ENCODE data around the gene SRRM2. TPM values are rescaled to one million over a fixed set of nuclear protein-coding genes. Genes with fewer than 3 reads are reported as not detected.

SRRM2 gene
- total RNA-seq, 1 donor from 2014 or later = 251 TPM

DNA sequence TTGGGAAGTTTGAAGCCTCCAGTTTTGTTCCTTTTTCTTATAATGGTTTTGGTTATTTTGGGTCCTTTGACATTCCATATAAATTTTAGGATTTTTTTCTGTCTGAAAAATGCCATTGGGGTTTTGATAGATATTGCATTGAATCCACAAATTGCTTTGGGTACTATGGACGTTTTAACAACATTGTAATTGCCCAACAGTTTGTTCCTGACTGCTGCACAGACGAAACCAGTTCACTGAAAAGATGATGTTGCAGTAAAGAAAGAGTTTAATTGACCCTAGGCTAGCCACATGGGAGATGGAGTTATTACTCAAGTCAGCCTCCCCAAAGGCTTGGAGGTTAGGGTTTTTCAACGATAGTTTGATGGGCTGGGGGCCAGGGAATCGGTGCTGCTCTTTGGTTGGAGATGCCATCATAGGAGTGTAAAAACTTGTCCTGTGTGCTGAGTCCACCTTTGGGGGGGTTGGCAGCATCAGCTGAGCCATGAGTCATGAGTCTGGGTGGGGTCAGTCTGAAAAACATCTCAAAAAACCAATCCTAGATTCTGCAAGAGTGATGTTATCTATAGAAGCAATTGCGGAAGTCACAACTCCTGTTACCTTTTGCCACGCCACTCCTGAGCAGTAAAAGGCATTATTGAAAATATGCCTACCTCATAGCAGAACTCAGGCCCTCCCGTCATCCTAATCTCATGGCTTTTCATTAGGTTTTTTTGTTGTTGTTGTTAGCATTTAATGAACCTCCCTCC is 43.1 kb downstream of the SRRM2 start:
- TF ChIP-seq, protein P1, sequence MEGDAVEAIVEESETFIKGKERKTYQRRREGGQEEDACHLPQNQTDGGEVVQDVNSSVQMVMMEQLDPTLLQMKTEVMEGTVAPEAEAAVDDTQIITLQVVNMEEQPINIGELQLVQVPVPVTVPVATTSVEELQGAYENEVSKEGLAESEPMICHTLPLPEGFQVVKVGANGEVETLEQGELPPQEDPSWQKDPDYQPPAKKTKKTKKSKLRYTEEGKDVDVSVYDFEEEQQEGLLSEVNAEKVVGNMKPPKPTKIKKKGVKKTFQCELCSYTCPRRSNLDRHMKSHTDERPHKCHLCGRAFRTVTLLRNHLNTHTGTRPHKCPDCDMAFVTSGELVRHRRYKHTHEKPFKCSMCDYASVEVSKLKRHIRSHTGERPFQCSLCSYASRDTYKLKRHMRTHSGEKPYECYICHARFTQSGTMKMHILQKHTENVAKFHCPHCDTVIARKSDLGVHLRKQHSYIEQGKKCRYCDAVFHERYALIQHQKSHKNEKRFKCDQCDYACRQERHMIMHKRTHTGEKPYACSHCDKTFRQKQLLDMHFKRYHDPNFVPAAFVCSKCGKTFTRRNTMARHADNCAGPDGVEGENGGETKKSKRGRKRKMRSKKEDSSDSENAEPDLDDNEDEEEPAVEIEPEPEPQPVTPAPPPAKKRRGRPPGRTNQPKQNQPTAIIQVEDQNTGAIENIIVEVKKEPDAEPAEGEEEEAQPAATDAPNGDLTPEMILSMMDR (IDR thresholded peaks at IDR 0.05; ENCODE audit: borderline replicate concordance) = no peak
- Histone ChIP-seq H3K27me3 (ENCODE audit: low read depth) (peaks cover 63% of the 10 kb centered on the region), H3K36me3 (no peaks in the 10 kb centered on the region), H3K9me3 (replicated peaks) (no peaks in the 10 kb centered on the region), H3K27ac (replicated peaks) (no peak overlapping the region), H3K4me3 (no peak overlapping the region), H3K4me1 (no peaks in the 10 kb centered on the region)
- DNase-seq = no peak
- intact Hi-C loops (cut with micrococcal nuclease) = no loop called here

DNA sequence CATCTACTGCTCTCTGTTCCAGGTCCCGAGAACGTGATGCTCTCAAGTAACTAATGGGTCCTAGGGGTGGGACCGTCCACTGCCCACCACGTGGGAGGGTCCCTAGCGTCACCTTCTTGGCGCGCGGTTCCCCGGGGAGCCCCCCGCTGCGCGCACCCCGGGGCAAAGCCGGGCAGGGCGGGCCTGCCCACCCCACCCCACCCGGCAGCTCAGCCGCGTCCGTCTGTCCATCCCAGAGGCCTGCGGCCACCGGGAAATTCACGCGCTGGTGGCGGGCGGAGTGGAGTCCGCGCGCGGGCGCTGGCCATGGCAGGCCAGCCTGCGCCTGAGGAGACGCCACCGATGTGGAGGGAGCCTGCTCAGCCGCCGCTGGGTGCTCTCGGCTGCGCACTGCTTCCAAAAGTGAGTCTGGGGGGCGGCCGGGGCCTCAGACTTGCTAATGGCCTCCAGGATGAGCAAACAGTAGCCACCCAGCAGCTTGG is 46.3 kb downstream of the SRRM2 start:
- Histone ChIP-seq H3K27me3 (ENCODE audit: low read depth) (peaks cover 40% of the 10 kb centered on the region), H3K4me3 (no peak overlapping the region), H3K4me1 (no peaks in the 10 kb centered on the region), H3K27ac (replicated peaks) (no peak overlapping the region), H3K36me3 (no peaks in the 10 kb centered on the region), H3K9me3 (replicated peaks) (peaks cover 10% of the 10 kb centered on the region)
- no peak for DNase-seq
- TF ChIP-seq, protein P1 (IDR thresholded peaks at IDR 0.05; ENCODE audit: borderline replicate concordance) = no peak
- intact Hi-C loops (cut with micrococcal nuclease) = no loop called here

DNA sequence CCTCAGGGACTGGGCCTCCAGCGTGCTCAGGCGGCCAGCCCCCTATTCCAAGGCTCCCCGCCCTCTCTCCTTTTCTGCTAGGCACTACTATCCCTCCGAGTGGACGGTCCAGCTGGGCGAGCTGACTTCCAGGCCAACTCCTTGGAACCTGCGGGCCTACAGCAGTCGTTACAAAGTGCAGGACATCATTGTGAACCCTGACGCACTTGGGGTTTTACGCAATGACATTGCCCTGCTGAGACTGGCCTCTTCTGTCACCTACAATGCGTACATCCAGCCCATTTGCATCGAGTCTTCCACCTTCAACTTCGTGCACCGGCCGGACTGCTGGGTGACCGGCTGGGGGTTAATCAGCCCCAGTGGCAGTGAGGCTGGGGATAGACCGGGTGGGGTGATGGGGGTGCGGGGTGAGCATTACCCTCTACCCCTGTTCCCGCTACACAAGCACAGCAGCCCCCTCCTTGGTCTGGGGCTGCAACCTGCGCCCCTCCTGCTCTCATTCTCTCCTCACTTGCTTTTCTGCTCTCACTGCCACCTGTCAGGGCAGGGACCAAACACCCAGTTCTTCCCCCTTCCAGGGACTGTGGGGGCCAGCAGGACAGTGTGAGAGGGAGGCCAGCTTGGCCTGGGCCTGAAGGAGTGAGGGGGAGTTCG is 46.9 kb downstream of the SRRM2 start:
- no peaks in the 10 kb centered on the region for H3K36me3 ChIP-seq
- no peak overlapping the region for H3K27ac ChIP-seq (replicated peaks)
- TF ChIP-seq, protein P1 (IDR thresholded peaks at IDR 0.05; ENCODE audit: borderline replicate concordance) = no peak
- H3K27me3 ChIP-seq (ENCODE audit: low read depth) = peaks cover 41% of the 10 kb centered on the region
- H3K9me3 ChIP-seq (replicated peaks) = peaks cover 16% of the 10 kb centered on the region
- DNase-seq = no peak
- H3K4me1 ChIP-seq = no peaks in the 10 kb centered on the region
- H3K4me3 ChIP-seq = no peak overlapping the region
- intact Hi-C loops (cut with micrococcal nuclease) = no loop called here

DNA sequence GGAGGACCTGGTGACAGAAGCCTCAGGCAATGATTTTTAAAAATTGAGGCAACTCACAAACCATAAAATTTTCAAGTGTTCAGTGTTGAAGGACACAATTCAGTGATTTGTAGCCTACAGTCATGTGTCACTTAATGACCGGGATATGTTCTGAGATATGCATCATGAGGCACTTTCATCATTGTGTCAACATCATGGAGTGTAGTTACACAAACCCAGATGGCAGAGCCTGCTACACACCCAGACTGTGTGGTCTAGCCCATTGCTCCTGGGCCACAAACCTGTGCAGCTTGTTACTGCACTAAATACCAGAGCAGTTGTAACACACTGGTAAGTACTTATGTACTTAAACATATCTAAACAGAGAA is 47.4 kb downstream of the SRRM2 start:
- Histone ChIP-seq H3K27me3 (ENCODE audit: low read depth) (peaks cover 46% of the 10 kb centered on the region), H3K4me1 (no peaks in the 10 kb centered on the region), H3K4me3 (no peak overlapping the region), H3K36me3 (no peaks in the 10 kb centered on the region), H3K27ac (replicated peaks) (no peak overlapping the region), H3K9me3 (replicated peaks) (peaks cover 21% of the 10 kb centered on the region)
- TF ChIP-seq, protein P1 (IDR thresholded peaks at IDR 0.05; ENCODE audit: borderline replicate concordance) = no peak
- no peak for DNase-seq
- intact Hi-C loops (cut with micrococcal nuclease) = no loop called here

DNA sequence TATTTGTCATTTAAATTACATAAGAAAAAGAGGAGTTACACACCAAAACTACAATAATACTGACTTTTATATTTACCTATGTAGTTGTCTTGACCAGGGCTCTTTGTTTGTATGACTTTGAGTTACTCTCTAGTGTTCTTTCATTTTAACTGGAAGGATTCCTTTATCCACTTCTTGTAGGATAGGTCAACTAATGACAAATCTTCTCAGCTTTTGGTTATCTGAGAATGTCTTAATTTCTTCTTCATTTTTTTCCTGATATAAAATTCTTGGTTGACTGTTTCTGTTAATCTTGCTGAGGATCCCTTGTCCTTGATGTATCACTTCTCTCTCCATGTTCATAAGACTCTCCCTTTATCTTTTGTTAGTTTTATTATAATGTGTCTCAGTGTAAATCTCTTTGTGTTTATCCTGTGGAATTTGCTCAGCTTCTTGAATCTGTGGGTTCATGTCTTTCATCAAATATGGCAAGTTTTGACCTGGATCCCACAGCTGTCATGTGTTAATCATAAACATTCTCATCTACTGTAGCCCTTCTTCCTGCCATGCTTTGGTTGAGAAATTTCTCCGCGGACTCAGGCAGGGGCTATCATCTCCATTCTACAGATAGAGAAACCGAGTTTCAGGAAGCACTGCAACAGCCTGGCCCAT is 51.2 kb downstream of the SRRM2 start:
- intact Hi-C loops (cut with micrococcal nuclease) = no loop called here
- TF ChIP-seq, protein P1 (IDR thresholded peaks at IDR 0.05; ENCODE audit: borderline replicate concordance) = no peak
- no peaks in the 10 kb centered on the region for H3K4me1 ChIP-seq

More for the DNA sequence above, 51.2 kb downstream of the SRRM2 start:
- H3K36me3 ChIP-seq = no peaks in the 10 kb centered on the region
- no peak overlapping the region for H3K27ac ChIP-seq (replicated peaks)
- peaks cover 58% of the 10 kb centered on the region for H3K27me3 ChIP-seq (ENCODE audit: low read depth)
- DNase-seq = no peak
- H3K9me3 ChIP-seq (replicated peaks) = peaks cover 24% of the 10 kb centered on the region
- H3K4me3 ChIP-seq = no peak overlapping the region
